Loucy (cell line): ENCODE results near the gene OR56A5.
"Not testable (repeated sequence)": the region's sequence is repeated elsewhere in the genome, so short reads cannot be mapped to it uniquely, and the experiment has no call there.

Experiments
- H2AFZ ChIP-seq: fragments of 200-600 bp; sonication (generic); 2 replicates; pipeline ENCODE4 v1.6.0; 2016; ENCODE audit warnings: antibody characterized with exemption, mild to moderate bottlenecking, low read length, moderate library complexity
- H3F3A ChIP-seq: fragments of 200-600 bp; 2 replicates; pipeline ENCODE4 v1.6.0; 2016; ENCODE audit warnings: antibody characterized with exemption, low read depth, mild to moderate bottlenecking
- H3K27me3 ChIP-seq: fragments of 200-600 bp; sonication (generic); 2 replicates; pipeline ENCODE4 v1.6.1; 2014; ENCODE audit warnings: low read length, mild to moderate bottlenecking; ENCODE audit not compliant: insufficient read depth, poor library complexity, severe bottlenecking
- H3K36me3 ChIP-seq: fragments of 200-600 bp; sonication (generic); 2 replicates; pipeline ENCODE4 v1.6.1; 2016; ENCODE audit warnings: low read length; ENCODE audit not compliant: insufficient read depth
- H3K4me1 ChIP-seq: fragments of 200-600 bp; sonication (generic); 2 replicates; pipeline ENCODE4 v1.5.1; 2014; ENCODE audit warnings: low read length, mild to moderate bottlenecking; ENCODE audit not compliant: insufficient read depth, poor library complexity, severe bottlenecking
- H3K4me2 ChIP-seq: fragments of 200-600 bp; sonication (generic); 2 replicates; pipeline ENCODE4 v1.6.0; 2014; ENCODE audit warnings: antibody characterized with exemption, low read length, low read depth, mild to moderate bottlenecking; ENCODE audit not compliant: poor library complexity, severe bottlenecking
- H3K4me3 ChIP-seq: fragments of 200-600 bp; sonication (generic); 2 replicates; pipeline ENCODE4 v1.5.1; 2014; ENCODE audit warnings: low read length, mild to moderate bottlenecking, mixed read lengths; ENCODE audit not compliant: poor library complexity, severe bottlenecking
- H3K79me2 ChIP-seq: fragments of 200-600 bp; sonication (generic); 2 replicates; pipeline ENCODE4 v1.6.1; 2014; ENCODE audit warnings: low read length; ENCODE audit not compliant: insufficient read depth
- H3K9ac ChIP-seq: fragments of 200-600 bp; sonication (generic); 2 replicates; pipeline ENCODE4 v1.6.0; 2014; ENCODE audit warnings: mild to moderate bottlenecking, low read depth, low read length, moderate library complexity; ENCODE audit not compliant: poor library complexity, severe bottlenecking
- H3K9me2 ChIP-seq: fragments of 200-600 bp; sonication (generic); replicated peaks from 2 replicates; pipeline ENCODE4 v1.6.1; 2016; ENCODE audit warnings: low read depth, low read length, mixed read lengths
- H3K9me3 ChIP-seq: fragments of 200-600 bp; sonication (generic); 2 replicates; pipeline ENCODE4 v1.6.1; 2014; ENCODE audit warnings: mild to moderate bottlenecking, antibody characterized with exemption, low read length, low read depth; ENCODE audit not compliant: insufficient read depth
- H4K20me1 ChIP-seq: fragments of 200-600 bp; sonication (generic); 2 replicates; pipeline ENCODE4 v1.6.0; 2014; ENCODE audit warnings: antibody characterized with exemption, low read length, mild to moderate bottlenecking; ENCODE audit not compliant: insufficient read depth, poor library complexity, severe bottlenecking
- EZH2phosphoT487 ChIP-seq: fragments of 200-600 bp; IDR thresholded peaks from 2 replicates; pipeline ENCODE4 v1.6.1; 2018; ENCODE audit warnings: antibody characterized with exemption, mild to moderate bottlenecking, moderate library complexity, borderline replicate concordance
- TF ChIP-seq, protein P1 (sequence below): fragments of 200-600 bp; sonication (generic); conservative IDR thresholded peaks from 2 replicates; pipeline ENCODE4 v1.5.1; 2014; ENCODE audit warnings: mild to moderate bottlenecking, antibody characterized with exemption, low read length

The OR56A5 gene

DNA sequence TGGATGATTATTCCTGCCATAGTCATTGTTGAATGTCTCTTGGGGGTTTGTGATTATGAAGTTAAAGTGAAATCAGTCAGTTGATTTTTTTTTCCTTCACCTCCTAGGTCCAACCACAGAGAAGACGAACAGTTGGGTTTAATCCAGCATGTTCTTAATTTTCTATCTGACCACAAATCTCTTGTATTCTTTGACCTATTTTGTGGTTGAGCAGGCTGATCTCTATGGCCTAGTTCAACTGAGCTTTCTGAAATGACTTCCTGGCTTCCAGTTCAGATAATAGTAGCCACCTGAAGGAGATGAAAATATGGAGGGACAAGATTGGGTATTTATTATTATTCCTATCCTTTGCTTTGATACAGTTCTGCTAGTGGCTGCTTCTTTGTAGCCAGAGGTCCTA, 5.2 kb upstream of the OR56A5 start:
- no peaks in the 10 kb centered on the region for H3K9me3 ChIP-seq
- TF ChIP-seq, protein P1, sequence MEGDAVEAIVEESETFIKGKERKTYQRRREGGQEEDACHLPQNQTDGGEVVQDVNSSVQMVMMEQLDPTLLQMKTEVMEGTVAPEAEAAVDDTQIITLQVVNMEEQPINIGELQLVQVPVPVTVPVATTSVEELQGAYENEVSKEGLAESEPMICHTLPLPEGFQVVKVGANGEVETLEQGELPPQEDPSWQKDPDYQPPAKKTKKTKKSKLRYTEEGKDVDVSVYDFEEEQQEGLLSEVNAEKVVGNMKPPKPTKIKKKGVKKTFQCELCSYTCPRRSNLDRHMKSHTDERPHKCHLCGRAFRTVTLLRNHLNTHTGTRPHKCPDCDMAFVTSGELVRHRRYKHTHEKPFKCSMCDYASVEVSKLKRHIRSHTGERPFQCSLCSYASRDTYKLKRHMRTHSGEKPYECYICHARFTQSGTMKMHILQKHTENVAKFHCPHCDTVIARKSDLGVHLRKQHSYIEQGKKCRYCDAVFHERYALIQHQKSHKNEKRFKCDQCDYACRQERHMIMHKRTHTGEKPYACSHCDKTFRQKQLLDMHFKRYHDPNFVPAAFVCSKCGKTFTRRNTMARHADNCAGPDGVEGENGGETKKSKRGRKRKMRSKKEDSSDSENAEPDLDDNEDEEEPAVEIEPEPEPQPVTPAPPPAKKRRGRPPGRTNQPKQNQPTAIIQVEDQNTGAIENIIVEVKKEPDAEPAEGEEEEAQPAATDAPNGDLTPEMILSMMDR, result no peak
- no peak for TF ChIP-seq EZH2phosphoT487
- no peak overlapping the region for H3K4me2 ChIP-seq
- no peaks in the 10 kb centered on the region for H3F3A ChIP-seq
- no peaks in the 10 kb centered on the region for H3K27me3 ChIP-seq
- H3K36me3 ChIP-seq, result no peaks in the 10 kb centered on the region
- no peak overlapping the region for H3K4me3 ChIP-seq
- H3K9me2 ChIP-seq, result no peaks in the 10 kb centered on the region
- no peak overlapping the region for H3K9ac ChIP-seq
- H3K79me2 ChIP-seq, result no peaks in the 10 kb centered on the region
- no peaks in the 10 kb centered on the region for H4K20me1 ChIP-seq
- no peaks in the 10 kb centered on the region for H3K4me1 ChIP-seq
- no peak overlapping the region for H2AFZ ChIP-seq

DNA sequence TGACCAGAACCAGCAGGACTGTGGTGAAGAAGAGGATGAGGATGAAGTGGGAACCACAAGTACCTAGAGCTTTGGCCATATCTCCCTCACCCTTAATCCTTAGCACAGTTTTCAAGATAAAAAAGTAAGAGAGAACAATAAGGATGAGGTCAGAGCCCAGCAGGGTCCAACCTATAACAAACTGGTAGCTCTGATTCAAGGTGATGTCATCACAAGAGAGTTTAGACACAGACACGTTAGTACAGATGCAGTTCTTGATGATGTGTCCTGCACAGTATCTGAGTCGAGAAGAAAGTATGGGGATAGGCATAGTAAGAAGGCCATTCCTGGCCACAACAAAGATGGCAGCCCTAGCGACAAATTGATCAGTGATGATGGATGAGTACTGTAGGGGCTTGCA, 586 bp downstream of the OR56A5 start:
- H3K9me3 ChIP-seq, result 0 out of 2 replicates have a peak, but pooled peaks cover 3% of the 10 kb centered on the region
- no peaks in the 10 kb centered on the region for H3K27me3 ChIP-seq
- H3K79me2 ChIP-seq, result no peaks in the 10 kb centered on the region
- no peak overlapping the region for H3K4me2 ChIP-seq
- H4K20me1 ChIP-seq, result no peaks in the 10 kb centered on the region
- no peaks in the 10 kb centered on the region for H3K4me1 ChIP-seq
- H3F3A ChIP-seq, result no peaks in the 10 kb centered on the region
- TF ChIP-seq, protein P1, result no peak
- TF ChIP-seq EZH2phosphoT487, result no peak
- H3K9ac ChIP-seq, result no peak overlapping the region
- H3K4me3 ChIP-seq, result no peak overlapping the region
- H3K9me2 ChIP-seq, result no peaks in the 10 kb centered on the region
- no peak overlapping the region for H2AFZ ChIP-seq
- H3K36me3 ChIP-seq, result no peaks in the 10 kb centered on the region

DNA sequence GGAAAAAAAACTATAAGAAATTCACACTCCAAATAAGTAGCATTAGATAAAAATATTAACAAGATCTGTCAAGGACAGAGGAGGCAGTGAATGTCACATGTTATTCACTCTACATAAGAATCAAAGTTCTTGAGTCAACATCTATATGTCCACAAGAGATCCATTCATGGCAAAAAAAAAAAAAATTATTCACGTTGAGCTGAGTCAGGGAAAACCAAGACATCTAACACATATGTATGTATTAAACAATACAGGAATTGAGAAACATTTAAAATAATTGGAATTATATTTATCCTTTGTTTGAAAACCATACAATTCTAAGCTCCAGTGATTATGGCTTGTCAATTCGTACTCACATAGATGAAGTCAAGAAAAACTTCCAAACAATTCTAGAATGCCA, 1.3 kb downstream of the OR56A5 start:
- H3K9me3 ChIP-seq, result 0 out of 2 replicates have a peak, but pooled peaks cover 3% of the 10 kb centered on the region
- H3K4me1 ChIP-seq, result no peaks in the 10 kb centered on the region
- no peaks in the 10 kb centered on the region for H3K79me2 ChIP-seq
- H3K9me2 ChIP-seq, result no peaks in the 10 kb centered on the region
- no peak overlapping the region for H3K4me3 ChIP-seq
- no peak overlapping the region for H3K9ac ChIP-seq
- TF ChIP-seq, protein P1, result no peak
- no peak for TF ChIP-seq EZH2phosphoT487
- no peak overlapping the region for H2AFZ ChIP-seq
- no peaks in the 10 kb centered on the region for H3F3A ChIP-seq
- no peaks in the 10 kb centered on the region for H4K20me1 ChIP-seq
- no peaks in the 10 kb centered on the region for H3K36me3 ChIP-seq
- no peak overlapping the region for H3K4me2 ChIP-seq
- no peaks in the 10 kb centered on the region for H3K27me3 ChIP-seq

DNA sequence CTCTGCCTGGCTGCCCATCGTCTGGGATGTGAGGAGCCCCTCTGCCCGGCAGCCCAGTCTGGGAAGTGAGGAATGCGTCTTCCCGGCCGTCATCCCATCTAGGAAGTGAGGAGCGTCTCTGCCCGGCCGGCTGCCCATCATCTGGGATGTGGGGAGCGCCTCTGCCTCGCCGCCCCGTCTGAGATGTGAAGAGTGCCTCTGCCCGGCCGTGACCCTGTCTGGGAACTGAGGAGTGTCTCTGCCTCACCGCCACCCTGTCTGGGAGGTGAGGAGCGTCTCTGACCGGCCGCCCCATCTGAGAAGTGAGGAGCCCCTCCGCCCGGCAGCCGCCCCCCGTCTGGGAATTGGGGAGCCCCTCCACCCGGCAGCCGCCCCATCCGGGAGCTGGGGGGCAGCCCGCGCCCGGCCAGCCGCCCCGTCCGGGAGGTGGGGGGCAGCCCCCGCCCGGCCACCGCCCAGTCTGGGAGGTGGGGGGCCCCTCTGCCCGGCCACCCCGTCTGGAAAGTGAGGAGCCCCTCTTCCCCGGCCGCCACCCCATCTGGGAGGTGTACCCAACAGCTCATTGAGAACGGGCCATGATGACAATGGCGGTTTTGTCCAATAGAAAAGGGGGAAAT, 7.5 kb downstream of the OR56A5 start:
- not testable (repeated sequence) for H3K9me3 ChIP-seq, H3K27me3 ChIP-seq, H3K4me1 ChIP-seq, H3K36me3 ChIP-seq, H3F3A ChIP-seq, H2AFZ ChIP-seq, H3K9me2 ChIP-seq, H3K4me3 ChIP-seq, H4K20me1 ChIP-seq, H3K79me2 ChIP-seq, H3K9ac ChIP-seq, H3K4me2 ChIP-seq
